SK-N-SH (cell line): Measurements from ENCODE around the gene PSIP1.

Source experiments
- CTCF ChIP-seq: fragments of 200-600 bp; sonication (generic); IDR thresholded peaks from 2 replicates; pipeline ENCODE4 v1.6.1; 2017; ENCODE audit warnings: antibody characterized with exemption, mild to moderate bottlenecking, moderate library complexity
- EP300 ChIP-seq, 2 experiments: IDR thresholded peaks; 2 replicates each; pipeline versions ENCODE4 v1.4.0 to v1.6.1; 2012; ENCODE audit warnings: borderline replicate concordance in 1 of 2, low read depth in 1 of 2, low read length in 1 of 2
- MAX ChIP-seq: IDR thresholded peaks from 2 replicates; pipeline ENCODE4 v1.4.0; 2012; ENCODE audit warnings: low read depth
- MXI1 ChIP-seq: IDR thresholded peaks from 2 replicates; pipeline ENCODE4 v1.6.1; 2012; ENCODE audit warnings: mild to moderate bottlenecking, low read depth, low read length, improper control_type of control experiment
- NRF1 ChIP-seq: IDR thresholded peaks from 2 replicates; pipeline ENCODE4 v1.6.1; 2012; ENCODE audit warnings: low read depth, mild to moderate bottlenecking, low read length
- PBX3 ChIP-seq: IDR thresholded peaks from 2 replicates; pipeline ENCODE4; 2012
- POLR2AphosphoS5 ChIP-seq: IDR thresholded peaks from 2 replicates; pipeline ENCODE4 v1.6.1; 2012; ENCODE audit warnings: low read depth, low read length
- RAD21 ChIP-seq: IDR thresholded peaks from 2 replicates; pipeline ENCODE4 v1.6.1; 2012; ENCODE audit warnings: mild to moderate bottlenecking, low read length
- REST ChIP-seq: IDR thresholded peaks from 2 replicates; pipeline ENCODE4 v1.6.1; 2012; ENCODE audit warnings: mild to moderate bottlenecking, low read depth, low read length, moderate library complexity
- SMC3 ChIP-seq: IDR thresholded peaks from 2 replicates; pipeline ENCODE4 v1.6.1; 2012; ENCODE audit warnings: low read depth, low read length, improper control_type of control experiment
- TAF1 ChIP-seq: IDR thresholded peaks from 2 replicates; pipeline ENCODE4 v1.6.1; 2012; ENCODE audit warnings: low read depth, mild to moderate bottlenecking, low read length, moderate library complexity, borderline replicate concordance
- TEAD4 ChIP-seq: IDR thresholded peaks from 2 replicates; pipeline ENCODE4 v1.4.0; 2012; ENCODE audit warnings: mild to moderate bottlenecking, borderline replicate concordance; ENCODE audit not compliant: insufficient read depth
- USF2 ChIP-seq: fragments of 150-350 bp; IDR thresholded peaks from 2 replicates; pipeline ENCODE4 v1.6.1; 2017; ENCODE audit warnings: antibody characterized with exemption, low read length, low read depth, borderline replicate concordance
- ZBTB33 ChIP-seq: IDR thresholded peaks from 2 replicates; pipeline ENCODE4 v1.4.0; 2012; ENCODE audit warnings: low read depth, borderline replicate concordance

GRCh38 chr9:15423231-15423985 is 87.4 kb downstream of the PSIP1 start:
- no peak for TF ChIP-seq PBX3
- TF ChIP-seq SMC3 = peak; percentile 28
- TF ChIP-seq MXI1 = no peak
- no peak for TF ChIP-seq TAF1
- TF ChIP-seq CTCF = peak; percentile 48
- no peak for TF ChIP-seq RAD21
- TF ChIP-seq EP300 (IDR thresholded peaks at IDR 0.05; ENCODE audit: borderline replicate concordance in 1 of 2, low read depth in 1 of 2, low read length in 1 of 2) = no peak
- no peak for TF ChIP-seq REST
- no peak for TF ChIP-seq POLR2AphosphoS5
- TF ChIP-seq NRF1 = no peak
- TF ChIP-seq MAX = no peak
- TF ChIP-seq TEAD4 = no peak
- TF ChIP-seq ZBTB33 = no peak
- TF ChIP-seq USF2 = no peak
